HG03565 (cell line): Measurements from ENCODE around the gene USP53.
"Not testable (repeated sequence)": the region's sequence is repeated elsewhere in the genome, so short reads cannot be mapped to it uniquely, and the experiment has no call there.

Source experiments
- ATAC-seq: cut with Tn5 transposase; IDR thresholded peaks from one replicate; pipeline ENCODE4 v1.9.1; 2021; ENCODE audit warnings: mild to moderate bottlenecking, moderate library complexity; ENCODE audit not compliant: unreplicated experiment

USP53 gene

DNA sequence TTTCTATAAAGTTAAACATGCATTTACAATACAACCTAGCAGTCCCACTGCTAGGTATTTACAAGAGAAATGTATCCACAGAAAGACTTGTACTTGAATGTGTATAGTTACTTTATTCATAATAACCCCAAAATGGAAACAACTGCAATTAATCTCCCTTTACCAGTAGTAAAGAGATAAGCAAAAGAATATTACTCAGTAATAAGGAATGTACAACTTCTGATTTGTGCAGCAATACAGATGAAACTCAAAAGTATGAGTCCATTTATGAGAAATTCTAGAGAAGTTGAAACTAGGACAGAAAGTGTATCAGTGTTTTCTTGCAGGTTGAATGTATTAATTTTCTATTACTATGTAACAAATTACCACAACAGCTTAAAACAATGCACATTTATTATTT, 15.2 kb downstream of the USP53 start:
- ATAC-seq: no peak

DNA sequence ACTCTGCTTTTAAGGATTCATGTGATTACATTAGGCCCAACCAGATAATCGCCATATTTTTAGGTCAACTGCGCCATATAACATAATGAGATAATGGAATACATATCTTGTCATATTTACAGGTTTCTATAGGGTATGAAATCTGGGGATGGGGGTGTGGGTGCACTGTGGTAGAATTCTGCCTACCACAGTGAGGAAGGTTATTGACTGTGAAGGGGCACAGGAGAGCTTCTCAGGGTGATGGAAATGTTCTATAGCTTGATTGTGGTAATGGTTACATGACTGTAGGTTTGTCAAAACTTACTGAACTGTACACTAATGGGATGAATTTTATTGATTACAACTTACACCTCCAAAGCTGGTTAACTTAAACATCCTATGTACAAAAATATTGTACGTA, 15.9 kb downstream of the USP53 start:
- ATAC-seq: no peak

DNA sequence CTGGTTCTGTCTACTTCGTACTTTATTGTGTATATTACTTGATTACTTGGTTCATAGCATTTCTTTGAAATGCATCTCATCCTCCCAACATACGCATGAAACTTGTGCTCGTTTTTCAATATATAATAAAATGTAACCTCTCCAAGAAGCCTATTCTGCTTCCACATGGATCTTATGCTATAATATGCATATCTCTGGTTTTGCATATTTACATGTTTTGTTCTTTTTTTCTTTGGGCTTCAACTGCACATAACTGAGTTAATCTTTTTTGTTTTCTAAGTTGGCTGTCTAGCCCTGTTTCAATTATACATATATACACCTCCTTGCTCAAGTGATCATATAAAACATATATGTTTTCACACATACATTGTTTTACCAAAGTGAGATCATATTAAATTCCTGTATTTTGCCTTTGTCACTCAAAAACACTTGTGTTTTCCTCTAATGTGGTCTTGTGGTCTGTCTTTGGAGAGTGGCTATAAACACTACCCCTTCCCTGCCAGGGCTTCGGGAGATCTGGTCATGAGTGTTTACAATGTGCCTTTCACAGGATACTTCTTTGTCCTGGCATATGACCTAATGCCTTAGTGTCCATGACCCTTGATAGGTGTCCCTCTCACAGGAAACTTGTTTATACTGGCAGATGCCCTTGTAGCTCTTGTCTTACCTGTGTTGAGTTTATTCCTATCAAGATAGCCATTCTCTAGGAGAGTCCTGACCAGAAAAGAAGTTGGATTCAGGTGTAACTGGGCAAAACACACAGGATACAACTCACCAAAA, 17.6 kb downstream of the USP53 start:
- ATAC-seq: no peak

DNA sequence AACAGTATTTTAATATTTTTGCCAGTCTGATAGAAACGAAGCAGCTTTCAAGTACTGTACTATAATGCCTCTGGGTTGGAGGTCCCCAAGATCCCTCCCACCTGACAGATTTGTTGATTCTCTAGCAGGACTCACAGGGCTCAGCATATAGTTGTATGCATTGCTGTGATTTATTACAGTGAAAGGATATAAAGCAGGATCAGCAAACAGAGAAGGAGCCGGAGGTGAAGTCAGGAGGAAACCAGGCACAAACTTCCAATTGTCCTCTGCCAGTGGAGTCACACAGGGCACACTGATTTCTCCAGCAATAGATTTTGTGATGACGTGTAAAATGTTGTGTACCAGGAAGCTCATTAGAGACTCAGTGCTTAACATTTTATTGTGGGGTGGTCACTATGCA, 19.0 kb downstream of the USP53 start:
- no peak for ATAC-seq

DNA sequence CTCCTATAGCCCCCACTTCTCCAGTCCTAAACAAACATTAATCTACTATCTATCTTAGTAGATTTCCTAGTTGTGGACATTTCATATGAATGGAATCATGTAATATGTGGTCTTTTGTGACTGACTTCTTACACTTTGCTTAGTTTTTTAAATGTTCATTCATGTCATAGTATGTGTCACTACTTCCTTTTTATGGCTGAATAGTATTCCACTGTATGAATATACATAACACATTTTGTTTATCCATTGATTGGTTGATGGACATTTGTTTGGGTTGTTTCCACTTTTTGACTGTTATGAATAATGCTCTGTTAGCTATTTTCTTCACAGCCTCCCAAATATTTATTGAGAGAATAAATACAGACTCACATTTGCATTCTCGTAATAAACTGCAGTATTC, 19.8 kb downstream of the USP53 start:
- no peak for ATAC-seq

DNA sequence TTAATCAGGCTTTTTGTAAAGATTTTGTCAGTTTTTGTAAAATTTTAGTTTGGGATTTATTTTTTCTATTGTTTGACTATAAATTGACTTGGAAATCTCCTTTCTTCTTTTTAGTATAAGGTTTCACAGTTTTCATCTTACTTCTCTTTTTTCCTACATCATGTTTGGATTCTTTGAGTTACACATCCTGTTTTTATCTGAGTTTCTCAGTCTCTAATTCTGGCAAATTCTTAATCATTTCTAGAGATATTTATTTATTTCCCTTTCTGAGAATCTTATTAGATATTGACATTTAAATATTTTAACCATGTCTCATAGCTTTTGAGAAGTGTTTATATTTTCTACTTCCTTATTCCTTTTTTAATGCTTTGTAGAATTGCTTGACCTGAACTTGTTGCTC, 20.7 kb downstream of the USP53 start:
- ATAC-seq: no peak

DNA sequence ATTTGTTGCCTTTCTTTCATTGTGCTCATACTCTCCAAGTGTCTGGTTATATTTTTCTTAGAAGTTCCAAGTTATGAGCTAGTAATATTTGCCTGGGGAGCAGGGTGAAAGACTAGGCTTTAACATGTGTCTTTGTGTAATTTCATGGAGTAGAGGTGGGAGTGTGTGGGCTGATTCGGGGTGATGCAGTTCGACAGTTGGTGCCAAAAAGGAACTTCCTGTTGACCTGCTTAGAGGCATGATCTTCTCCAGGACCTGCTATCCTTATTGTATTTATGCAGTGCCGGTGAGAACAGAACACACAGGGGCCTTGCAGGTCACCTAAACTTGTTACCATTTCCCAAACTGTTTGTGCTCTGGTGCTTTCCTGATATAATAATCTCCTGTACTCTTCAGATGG, 21.2 kb downstream of the USP53 start:
- ATAC-seq: no peak

DNA sequence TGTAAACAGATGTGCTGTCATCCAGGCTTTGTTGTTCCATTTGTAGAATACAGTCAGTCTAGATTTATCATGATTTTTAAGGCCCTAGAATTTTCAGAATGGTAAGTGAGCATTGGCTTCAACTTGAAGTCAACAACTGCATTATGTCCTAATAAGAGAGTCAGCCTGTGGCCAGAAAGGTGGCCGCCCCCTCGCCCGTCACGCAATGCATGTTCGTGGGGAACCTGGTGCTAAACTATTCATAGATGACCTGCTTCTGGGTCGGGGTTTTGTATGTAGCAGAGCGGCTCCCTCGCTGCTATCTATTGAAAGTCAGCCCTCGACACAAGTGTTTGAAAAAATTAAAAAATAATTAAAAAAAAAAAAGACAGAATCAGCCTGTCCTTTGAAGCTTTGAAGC, 24.7 kb downstream of the USP53 start:
- no peak for ATAC-seq

DNA sequence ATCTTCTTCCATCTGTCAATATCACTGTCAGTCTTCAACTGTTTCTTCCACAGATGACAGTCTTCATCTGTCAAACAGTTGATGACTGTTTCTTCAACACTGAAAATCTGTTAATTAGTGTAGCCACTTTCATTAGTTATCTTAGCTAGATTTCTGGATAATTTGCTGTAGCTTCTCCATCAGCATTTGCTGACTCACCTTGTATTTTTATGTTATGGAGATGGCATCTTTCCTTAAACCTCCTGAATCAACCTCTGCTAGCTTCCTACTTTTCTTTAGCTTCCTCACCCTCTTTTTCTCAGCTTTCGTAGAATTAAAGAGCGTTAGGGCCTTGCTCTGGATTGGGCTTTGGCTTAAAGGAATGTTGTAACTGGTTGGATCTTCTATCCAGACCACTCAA, 25.1 kb downstream of the USP53 start:
- no peak for ATAC-seq

DNA sequence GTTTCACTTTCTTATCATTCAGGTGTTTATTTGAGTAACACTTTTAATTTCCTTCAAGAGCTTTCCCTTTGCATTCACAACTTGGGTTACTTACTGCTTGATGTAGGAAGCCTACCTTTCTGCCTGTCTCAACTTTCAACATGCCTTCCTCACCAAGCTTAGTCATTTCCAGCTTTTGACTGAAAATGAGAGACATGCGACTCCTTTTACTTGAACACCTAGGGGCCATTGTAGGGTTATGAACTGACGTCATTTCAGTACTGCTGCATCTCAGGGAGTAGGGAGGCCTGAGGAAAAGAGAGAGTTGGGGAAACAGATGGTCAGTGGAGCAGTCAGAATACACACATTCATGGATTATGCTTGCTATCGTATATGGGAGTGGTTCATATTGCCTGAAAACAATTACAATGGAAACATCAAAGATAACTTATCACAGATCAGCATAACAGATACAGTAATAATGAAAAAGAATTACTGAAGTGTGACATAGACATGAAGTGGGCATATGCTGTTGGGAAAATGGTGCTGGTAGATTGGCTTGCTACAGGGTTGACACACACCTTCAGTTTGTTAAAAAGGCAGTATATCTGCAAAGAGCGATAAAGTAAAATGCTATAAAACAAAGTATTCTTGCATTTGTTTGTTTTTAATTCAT, 25.7 kb downstream of the USP53 start:
- ATAC-seq: peak; percentile 97

DNA sequence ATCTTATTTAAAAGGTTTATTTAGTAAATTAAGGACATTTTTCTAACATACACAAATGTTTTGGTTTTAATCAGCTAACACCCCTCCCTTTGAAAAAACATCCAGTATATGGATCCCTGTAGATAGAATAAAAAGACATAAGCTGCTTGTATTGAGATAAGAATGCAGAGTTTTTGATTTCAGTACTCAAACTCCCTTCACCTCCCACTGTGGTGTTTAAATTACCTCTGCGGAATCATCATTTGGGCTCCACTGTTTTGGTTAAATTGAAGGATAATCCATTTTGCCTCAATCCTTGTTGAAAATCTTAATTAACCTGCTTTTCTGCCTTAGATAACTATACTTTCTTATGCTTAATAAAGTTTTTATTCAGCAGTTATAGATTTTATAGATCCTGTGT, 27.6 kb downstream of the USP53 start:
- ATAC-seq: no peak

DNA sequence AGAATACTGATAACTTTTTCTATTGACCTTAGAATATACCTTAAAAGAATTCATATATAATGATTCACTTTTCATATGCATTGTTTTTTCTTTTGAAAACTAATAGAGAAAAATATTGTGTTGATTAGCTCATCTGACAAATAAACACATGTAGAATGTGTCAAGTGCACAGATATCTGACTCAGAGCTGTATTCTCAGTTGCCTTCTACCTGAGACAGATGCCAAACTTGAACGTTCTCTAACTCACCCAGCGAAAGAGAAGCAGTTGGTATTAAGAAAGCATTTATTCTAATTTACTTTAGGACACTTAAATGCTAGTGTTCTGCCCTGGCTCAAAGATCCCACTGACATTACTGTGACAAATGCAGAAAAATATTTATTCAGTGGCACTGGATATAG, 28.1 kb downstream of the USP53 start:
- no peak for ATAC-seq

DNA sequence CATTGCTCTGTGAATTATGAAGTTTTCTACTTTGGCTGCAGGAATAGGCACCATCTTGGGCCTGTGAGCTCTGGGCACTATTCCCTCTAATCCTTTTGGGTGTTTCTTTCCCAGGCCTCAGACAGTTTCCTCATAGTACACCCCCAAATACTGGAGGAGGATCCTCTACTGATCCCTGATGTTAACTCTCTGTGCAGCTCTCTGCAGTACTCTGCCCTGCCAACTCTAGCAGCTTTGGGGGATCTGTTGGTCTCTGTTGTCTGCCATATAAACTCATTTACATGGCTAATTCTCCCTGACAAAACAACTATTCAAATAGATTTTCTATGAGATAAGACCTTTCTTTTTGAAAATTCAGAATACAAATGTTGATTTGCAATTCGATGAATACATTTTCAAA, 29.9 kb downstream of the USP53 start:
- ATAC-seq: no peak

DNA sequence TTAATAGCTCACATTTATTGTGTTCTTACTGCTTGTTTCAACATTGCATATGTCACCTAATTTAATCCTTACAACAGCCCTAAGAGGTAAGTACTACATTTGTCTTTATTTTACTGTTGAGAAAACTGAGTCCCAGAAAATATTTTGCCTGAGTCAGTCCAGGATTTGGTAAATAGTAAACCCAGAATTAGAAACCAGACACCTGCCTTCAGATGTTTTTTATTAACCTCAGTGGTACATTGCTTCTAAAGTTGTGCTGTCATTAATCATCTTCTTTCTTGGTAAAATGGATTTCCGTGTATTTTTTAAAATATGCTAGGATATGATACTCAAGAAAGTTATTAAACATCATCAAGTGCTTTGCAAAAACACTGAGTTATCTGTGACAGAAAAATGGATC, 31.4 kb downstream of the USP53 start:
- no peak for ATAC-seq

DNA sequence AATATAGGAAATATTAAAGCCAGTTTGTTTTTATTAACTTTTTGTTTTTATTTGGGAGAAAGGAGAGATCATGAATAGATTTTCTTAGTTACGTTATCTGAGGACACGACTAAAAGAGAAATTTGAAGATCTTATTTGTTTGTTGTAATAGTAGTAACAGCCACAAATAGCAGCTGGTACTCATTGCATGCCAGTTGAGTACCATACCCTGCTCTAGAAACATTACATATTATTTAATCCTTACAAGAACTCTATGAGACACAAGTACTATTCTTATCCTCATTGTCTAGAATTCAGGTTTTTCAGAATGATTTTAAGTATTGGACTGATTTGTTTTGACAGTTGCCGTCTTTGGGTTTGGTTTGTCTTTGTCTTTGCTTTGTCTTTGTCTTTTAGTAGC, 31.8 kb downstream of the USP53 start:
- no peak for ATAC-seq

DNA sequence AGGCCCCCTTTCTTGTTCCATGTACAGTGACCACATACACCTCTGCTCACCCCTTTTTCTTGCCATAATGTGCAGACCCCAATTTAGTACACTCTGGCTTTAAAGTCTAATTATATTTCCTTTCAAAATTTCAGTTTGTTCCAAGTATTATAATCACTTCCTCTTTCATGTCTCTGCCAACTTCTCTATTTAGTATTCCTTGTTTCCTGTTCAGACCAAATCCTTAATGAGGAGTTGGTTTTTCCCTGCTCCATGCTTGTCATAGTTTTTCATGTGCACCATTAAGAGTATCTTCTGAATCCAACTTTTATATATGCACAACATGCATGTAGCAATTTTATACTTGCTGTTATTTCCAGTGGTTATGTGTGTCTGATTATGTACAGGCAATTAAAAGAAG, 32.3 kb downstream of the USP53 start:
- ATAC-seq: no peak

DNA sequence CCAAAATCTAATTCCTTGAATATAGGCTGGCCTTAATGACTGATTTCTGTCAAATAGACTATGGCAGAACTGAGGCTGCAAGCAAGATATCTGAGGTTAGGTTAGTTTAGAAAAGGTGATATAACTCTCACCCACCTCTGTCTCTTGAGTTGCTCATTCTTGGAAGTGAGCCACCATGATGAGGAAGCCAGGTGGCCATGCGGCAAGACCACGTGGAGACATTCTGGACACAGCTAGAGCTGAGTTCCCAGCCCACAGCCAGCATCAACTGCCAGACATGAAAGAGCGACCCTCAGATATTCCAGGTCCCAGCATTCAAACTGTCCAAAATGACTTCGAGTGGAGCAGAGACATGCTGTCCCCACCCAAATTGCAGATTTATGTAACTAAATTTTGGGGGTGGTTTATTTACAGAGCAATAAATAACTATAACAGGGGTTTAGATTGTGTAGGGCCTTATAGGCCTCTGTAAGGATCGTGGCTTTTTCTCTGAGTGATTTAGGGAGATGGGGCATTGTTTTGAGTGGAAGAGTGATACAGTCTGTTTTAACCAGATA, 33.7 kb downstream of the USP53 start:
- no peak for ATAC-seq

DNA sequence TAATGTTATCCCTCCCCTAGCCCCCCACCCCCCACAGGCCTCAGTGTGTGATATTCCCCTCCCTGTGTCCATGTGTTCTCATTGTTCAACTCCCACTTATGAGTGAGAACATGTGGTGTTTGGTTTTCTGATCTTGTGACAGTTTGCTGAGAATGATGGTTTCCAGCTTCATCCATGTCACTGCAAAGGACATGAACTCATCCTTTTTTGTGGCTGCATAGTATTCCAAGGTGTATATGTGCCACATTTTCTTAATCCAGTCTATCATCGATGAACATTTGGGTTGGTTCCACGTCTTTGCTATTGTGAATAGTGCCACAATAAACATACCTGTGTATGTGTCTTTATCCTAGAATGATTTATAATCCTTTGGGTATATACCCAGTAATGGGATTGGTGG, 38.5 kb downstream of the USP53 start:
- not testable (repeated sequence) for ATAC-seq

DNA sequence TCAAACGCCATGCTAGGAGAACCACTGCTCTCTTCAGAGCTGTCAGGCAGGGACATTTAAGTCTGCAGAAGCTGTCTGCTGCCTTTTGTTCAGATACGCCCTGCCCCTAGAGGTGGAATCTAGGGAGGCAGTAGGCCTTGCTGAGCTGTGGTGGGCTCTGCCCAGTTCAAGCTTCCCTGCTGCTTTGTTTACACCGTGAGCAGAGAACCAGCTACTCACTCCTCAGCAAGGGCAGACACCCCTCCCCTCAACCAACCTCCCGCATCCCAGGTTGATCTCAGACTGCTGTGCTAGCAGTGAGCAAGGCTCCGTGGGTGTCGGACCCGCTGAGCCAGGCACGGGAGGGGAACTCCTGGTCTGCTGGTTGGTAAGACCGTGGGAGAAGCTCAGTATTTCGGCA, 42.7 kb downstream of the USP53 start:
- ATAC-seq: not testable (repeated sequence)

DNA sequence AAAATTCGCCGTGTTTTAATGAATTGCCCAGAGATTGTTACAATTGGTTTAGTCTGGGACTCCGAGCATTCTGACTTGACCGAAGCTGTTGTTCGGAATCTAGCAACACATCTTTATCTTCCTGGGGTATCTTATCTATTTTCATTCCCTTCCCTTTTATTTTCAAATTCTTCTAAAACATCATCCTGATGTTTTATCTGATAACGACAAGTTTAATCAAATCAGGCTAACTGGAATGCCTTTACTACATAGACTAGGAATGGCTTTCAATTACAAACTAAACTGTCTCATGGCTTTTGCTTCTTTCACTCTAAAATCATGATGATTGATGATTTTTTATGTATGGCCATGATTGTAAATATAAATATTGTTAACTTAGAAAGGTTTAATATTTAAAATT, 48.0 kb downstream of the USP53 start:
- ATAC-seq: no peak

DNA sequence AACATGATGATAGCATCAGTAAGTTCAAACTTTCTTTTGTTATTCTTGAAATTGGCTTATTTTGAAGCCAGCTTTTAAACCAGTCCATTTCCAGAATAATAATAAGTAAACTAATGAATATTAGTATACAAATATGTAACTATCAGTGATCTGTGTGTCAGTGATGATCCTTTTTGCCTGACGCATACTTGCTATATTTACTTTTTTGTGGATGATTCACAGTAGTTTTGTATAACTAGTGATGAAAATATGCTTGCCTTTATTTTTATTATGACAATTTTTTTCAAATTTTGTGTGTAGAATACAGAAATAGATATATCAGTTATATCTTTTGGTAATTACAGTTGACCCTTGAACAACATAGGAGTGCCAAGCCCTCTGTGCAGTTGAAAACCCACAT, 49.5 kb downstream of the USP53 start:
- no peak for ATAC-seq

DNA sequence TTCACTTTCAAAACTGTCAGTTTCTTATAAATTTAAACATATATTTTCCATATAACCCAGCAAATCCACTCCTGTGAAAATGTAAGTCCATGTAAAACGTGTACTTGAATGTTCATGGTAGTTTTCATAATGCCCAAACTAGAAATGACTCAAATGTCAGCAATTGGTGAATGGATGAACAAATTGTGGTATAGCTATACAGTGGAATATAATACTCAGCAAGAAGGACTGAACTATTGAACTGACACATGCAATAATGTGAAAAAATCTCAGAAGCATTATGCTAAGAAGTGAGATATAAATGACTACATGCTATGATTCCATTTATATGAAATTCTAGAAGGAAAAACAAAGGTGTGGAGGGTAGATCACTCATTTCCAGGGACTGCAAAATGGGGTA, 52.2 kb downstream of the USP53 start:
- ATAC-seq: no peak

DNA sequence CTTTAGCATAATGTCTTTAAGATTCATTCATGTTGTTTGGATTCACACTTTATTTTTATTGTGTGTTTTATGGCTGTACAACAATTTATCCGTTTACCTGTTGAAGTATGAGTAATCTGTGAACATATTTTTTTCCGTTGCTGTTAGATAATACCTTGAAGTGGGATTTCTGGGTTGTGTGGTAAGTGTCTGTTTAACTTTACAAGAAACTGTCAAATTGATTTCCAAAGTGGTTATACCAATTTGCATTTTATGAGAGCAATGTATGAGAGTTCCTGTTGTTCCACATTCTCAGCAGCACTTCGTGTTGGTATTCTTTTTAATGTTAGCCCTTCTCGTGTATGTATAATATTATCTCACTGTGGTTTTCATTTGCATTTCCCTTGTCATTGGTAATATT, 53.6 kb downstream of the USP53 start:
- no peak for ATAC-seq
